Activated naive CD8-positive, alpha-beta T cell treated with anti-CD3 and anti-CD28 coated beads, Interleukin-2, amount 50 U/mL, for 16 hours (primary cell): ENCODE measurements around the gene ZMYND8.
"Not testable (repeated sequence)": the region's sequence is repeated elsewhere in the genome, so short reads cannot be mapped to it uniquely, and the experiment has no call there.

Experiments used
- DNase-seq: peaks from one replicate; pipeline ENCODE4 v3.0.0-alpha.2; 2020; ENCODE audit warnings: low read depth, low spot score

ZMYND8 gene

DNA sequence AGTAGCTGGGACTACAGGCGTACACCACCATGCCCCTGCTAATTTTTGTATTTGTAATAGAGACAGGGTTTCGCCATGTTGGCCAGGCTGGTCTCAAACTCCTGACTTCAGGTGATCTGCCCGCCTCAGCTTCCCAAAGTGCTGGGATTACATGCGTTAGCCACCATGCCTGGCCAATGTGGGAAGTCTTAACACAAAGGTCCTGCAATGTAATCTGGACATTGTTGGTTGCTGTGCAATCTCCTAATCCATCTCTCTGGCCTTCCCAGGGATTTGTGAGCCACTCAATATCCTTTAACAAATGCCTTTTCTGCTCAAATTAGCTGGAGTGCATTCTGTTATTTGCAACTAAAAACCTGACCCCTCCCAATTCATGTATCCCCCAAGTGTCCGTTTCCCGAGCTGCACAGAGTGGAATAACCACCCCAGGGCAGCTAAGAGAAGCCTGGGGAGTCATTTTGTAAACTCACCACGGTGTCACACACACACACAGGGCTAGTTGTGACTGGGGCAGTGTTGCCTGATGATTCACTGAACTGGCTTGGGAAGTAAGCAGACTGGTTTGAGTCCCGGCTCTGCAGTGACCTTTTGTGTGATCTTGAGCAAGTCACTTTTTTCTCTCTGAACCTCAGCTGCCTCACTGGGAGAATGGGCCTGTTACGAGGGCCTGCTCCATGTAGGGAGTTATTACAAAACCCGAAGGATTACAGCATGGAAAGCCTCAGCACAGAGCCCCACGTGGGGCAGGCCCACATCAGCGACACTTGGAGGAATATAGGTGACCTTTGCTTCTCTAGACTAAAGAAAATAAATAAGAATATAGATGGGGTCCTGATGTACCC, 152.3 kb downstream of the ZMYND8 start:
- DNase-seq: no peak

DNA sequence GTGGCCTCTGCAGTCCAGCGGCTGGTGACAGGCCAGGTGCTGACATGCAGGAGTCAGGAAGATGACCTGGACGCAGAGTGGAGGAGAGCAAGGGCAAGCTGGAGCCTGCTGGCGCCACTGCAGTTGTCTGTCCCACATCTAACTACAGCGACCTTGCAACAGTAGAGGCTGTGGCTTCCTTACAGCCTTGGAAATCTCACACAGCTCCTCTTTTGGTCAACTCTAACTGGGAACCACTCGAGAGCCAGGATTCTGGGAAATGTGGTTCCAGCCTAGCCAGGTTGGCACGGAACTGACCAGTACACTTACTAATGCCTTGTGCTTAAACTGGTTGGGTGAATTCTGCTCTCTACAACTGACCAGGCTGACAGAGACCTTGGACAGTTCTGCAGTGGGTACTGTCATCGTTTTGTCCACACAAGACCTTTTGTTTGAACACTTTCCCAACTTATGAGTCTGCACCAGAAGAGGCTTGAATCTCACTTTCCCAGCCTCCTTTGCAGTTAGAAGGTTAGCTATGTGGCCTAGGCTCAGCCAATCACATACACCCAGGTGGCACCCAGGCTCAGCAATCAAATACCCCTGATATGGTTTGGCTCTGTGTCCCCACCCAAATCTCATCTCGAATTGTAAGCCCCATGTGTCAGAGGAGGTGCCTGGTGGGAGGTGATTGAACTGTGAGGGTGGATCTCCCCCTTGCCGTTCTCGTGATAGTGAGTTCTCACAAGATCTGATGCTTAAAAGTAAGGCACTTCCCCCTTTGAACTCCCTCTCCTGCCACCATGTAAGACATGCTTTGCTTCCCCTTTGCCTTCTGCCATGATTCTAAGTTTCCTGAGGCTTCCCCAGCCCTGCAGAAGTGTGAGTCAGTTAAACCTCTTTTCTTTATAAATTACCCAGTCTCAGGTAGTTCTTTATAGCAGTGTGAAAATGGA, 153.5 kb downstream of the ZMYND8 start:
- DNase-seq: no peak

DNA sequence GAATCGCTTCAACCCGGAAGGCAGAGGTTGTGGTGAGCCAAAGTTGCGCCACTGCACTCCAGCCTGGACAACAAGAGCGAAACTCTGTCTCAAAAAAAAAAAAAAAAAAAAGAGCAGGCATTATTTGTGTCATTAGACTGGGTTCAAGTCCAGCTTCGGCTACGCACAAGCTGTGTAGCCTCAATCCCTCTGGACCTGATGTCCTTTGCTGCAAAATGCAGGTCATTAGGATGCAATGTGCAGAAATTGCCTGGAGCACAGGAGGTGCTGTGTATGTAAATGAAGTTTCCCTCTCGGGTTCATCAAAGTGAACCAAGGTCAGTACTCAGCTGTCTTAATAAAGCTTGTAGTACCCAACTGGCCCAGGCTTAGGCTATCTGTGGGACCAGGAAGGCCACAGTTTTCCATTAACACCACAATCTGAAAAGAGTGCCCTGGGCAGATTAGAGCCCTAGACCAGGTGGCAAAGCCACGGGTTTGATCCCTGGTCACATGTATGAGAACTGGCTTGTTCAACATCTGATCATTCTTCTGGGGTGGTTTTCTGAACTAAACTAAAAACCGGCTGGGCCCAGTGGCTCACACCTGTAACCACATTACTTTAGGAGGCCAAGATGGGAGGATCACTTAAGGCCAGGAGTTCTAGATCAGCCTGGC, 155.3 kb downstream of the ZMYND8 start:
- no peak for DNase-seq

DNA sequence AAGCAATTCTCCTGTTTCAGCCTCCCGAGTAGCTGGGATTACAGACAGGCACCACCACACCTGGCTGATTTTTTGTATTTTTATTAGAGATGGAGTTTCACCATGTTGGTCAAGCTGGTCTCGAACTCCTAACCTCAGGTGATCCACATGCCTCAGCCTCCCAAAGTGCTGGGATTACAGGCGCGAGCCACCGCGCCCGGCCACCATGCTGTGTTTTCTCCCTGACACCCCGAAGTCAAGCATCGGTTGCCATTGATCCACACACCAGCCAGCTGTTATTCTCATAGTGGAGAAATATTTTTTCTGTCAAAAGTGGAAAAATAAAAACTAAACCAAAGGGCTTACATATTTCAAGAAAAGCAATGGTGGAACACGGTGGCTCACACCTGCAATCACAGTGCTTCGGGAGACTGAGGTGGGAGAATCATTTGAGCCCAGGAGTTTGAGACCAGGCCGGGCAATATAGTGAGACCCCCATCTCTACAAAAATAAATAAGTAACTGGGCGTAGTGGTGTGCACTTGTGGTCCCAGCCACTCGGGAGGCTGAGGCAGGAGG, 157.4 kb downstream of the ZMYND8 start:
- no peak for DNase-seq

DNA sequence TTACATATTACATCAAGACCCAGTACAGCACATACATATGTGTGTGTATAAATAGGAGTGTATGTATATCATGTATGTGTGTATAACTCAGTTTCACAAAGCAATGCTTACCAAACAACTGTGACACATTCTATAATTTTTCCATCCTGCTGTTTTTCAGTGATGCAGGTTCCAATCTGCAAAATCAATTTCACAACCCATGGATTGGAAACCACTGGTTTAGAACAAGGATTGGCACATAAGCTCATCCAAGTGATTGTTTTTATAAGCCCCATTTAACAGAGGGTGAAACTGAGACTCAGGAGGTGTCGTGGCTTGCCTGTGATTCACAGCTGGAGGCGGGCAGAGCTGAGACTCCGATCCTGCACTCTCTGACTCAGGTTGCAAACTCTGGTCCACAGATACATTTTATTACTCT, 158.2 kb downstream of the ZMYND8 start:
- no peak for DNase-seq

DNA sequence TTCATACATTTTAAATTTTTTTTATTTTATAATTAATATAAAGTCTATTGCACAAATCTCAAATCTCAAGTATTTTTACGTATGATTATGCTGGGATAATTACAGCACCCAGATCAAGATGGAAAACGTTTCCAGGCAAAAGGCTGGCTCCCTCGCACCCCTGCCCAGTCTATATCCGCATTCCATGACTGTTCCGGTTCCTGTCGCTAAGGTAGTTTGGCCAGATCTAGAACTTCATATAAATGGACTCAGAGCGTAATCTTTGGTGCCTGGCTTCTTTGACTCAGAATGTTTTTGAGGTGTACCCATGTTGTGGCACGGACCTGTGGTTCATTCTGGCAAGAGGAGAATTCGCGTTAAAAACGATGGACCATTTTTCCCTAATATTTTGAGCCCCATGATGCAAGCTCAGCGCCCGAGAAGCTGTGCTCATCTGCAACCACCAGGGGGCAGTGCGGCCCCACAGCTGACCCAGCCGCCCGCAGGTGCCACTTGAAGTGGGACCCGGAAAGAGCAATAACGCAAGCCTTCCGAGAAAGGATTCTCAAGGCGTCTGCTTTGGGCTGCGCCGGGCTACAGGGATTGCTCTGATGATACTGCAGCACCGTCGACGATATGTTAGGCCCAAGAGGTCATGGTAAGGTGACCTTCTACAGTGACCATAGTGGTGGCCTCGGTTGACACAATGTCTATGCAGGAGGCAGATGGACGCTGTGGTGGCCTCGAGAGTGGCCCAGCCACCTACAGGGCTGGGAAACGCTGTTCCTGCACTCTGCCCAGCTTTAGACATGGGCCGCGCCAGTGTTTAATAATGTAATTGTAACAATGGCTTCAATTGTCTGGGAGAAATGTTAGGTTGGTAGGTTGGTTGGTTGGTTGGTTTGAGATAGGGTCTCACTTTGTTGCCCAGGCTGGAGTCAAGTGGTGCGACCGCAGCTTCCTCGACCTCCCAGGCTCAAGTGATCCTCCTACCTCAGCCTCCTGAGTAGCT, 160.1 kb downstream of the ZMYND8 start:
- DNase-seq: peak; percentile 56

DNA sequence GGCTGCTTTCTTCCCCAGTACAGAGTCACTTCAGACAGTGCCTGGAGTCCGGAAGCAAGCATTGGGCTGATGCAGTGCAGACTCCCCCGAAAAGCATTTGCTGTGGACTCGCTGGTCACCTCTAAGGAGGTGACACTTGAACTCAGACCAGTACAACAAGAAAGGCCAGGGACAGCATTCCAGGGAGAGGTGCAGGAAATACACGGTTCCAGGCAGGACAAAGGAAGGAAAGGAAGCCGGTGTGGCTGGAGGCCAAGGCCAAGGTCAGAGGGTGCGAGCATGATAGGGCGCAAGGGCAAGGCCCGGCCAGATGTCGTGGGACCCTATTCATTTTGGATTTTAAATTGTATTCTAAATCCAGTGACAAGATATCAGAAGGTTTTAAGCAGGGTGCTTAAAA, 160.9 kb downstream of the ZMYND8 start:
- no peak for DNase-seq

DNA sequence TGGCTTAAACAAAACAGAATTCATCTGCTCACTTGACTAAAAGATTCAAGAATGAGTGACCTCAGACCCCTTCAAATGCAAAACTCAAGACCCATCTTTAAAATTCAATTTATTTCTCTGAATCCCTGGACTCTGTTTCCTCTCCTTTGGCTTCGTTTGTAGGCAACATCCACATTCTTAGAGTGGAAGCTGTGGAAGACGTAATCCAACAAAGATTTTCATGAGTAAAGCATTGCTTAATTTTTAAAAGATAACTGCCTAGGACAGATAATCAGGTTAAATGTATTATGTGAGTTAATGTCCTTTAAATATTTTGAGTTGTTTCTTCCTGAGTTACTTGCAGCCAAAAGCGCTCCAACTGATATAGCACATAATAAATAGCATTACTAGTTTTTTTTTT, 164.5 kb downstream of the ZMYND8 start:
- DNase-seq: no peak

DNA sequence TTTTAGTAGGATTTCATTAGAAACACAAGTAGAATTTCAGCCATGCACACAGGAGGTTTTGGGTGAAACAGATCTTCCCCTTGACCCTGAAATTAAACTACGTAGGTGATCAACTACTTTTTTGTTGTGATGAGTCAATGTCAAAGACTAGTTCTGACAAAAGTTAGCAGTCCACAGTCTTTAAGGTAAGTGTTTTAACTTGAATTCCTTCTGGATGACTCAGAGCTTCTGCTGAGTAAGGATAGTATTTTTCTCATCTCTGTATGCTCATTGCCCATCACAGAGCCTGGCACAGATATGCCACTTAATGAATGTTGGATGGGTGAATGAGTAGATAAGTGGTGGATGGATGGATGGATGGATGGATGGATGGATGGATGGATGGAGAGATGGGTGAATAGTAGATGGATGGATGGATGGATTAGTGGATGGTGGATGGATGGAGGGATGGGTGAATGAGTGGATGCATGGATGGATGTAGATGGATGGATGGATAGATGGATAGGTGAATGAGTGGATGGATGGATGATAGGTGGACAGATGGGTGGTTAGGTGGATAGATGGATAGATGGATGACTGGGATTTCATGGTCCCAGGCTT, 165.3 kb downstream of the ZMYND8 start:
- no peak for DNase-seq

DNA sequence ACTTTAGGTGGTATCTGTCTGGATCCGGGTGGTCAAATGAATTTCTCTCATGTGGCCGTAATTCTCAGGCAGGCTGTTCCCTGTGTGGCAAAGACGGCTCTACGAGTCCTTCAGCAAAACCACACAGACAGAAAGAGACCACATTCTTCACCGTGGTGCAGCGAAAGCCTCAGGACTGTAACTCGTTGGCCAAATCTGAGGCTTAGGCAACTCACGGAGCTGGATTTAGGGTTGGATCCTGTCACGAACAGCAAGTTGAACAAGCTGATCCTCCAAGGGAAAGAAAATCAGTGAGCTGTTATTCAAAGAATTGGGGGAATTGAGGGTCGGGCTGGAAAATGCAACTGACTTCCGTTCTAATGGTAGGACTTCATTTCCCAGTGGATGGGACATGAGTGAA, 167.4 kb downstream of the ZMYND8 start:
- no peak for DNase-seq

DNA sequence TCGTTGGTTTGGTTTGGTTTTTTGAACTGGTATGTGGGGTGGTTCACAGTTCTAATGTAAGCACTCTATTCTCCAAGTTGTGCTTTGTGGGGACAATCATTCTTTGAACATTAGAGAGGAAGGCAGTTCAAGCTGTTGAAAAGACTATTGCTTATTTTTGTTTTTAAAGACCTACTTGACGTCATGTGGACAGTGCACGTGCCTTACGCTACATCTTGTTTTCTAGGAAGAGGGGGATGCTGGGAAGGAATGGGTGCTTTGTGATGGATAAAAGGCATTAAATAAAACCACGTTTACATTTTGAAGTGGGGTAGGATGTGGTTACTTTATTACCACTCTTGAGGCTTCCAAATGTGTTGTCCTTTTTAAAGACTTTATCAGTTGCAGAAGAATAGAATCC, 168.0 kb downstream of the ZMYND8 start:
- no peak for DNase-seq

DNA sequence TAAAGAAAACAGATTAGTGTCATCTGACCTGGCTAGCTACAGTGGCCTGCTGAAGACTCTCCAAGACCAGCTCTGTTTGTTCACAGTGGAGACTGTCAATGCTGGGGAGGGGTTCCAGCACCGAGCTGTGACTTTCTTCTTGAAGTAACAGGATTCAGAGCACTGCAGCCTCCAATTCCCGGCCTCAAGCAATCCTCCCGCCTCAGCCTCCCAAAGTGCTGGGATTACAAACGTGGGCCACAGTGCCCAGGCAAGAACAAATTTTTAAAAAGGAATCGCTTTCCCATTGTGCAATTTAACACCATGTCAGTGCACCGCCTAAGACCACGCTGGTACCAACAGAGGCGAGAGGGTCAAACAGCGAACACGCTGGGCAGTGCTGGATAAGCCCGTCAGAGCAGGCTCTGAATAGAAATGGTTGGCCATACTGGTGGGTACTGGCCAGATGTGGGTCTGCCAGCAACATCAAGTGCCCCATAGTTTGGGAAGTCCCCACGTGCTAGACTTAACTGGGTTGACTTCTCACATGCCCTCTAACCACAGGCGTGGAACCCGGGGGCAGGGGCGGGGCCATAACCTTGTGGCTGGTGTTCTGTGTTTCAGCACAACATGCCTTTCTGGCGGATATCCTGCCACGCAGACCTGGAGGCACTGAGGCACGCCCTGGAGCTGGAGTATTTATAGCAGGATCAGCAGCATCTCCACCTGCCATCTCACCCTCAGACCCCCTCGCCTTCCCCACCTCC, 168.9 kb downstream of the ZMYND8 start:
- DNase-seq: no peak

DNA sequence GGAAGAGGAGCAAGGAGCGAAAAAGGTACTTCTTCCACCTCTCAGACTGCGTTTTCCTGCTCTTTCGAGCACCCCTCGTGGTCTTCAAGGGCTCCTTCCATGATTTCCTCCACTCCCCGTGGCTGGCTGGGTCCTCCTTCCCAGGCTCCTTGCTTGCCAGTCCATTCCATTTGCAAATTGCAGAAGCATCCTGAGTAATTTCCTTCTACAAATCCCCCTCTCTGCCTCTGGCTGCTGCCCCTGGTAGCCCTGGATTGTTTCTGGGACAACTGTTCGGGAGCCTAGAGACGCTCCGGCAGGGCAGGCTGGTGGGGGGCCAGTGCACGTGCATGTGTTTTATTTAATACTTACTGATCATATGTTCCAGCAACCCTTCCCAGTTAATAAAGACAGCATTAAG, 173.1 kb downstream of the ZMYND8 start:
- DNase-seq: no peak

DNA sequence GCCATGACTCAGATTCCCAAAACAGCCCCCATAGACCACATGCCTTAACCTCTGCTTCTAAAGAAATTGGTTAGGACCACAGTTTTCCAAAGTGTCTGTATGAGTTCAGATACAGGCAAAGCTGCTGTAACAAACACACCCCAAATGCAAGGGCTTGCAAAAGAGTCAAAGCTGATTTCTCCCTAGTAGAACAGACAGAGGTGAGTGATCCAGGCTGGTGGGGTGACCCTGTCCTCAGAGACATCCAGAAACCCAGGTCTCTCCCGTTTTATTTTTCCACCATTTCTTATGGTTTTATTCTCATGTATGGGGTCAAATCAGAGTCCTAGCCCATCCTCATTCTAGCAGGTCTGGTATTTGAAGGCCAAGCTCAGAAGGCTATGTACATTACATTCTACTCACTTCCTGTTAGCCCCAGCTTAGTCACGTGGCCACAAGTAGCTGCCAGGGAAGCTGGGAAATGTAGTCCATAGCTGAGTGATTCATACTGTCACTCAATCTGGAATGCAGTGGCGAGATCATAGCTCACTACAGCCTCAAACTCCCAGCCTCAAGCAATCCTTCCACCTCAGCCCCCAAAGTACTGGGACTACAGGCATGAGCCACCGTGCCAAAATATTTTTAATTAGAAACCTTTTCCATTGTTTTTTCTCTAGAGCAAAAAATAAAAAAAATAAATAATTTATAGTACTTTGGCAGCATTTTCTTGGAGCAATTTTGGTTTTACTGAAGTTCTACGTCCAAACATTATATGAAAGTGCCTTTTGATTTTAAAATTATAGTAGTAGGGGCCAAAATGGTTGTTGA, 175.2 kb downstream of the ZMYND8 start:
- no peak for DNase-seq

DNA sequence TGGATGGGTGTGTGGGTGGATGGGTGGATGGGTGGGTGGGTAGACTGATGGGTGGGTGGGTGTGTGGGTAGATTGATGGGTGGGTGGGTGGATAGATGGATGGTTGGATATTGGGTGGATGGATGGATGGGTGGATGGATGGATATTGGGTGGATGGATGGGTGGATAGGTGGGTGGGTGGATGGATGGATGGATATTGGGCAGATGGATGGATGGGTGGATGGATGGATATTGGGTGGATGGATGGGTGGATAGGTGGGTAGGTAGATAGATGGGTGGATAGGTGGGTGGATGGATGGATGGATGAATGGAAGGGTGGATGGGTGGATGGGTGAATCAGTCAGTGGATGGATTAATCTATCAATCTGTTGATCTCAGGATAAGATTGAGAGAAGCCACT, 177.2 kb downstream of the ZMYND8 start:
- DNase-seq: no peak

DNA sequence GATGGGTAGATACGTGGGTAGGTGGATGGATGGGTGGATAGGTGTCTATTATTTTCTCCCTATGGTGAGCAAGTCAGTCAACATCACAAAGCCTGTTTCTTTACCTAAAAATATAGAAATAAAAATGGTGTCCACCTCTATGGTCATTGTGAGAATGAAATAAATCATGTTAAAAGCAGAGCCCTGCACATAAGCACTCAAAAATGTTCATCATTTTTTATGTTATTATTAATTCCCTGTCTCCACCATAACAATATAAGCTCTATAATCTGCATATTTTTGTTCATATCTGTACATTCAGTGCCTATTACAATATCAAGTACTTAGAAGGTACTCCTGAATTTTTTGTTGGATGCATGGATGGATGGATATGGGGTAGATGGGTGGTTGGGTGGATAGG, 177.6 kb downstream of the ZMYND8 start:
- no peak for DNase-seq

DNA sequence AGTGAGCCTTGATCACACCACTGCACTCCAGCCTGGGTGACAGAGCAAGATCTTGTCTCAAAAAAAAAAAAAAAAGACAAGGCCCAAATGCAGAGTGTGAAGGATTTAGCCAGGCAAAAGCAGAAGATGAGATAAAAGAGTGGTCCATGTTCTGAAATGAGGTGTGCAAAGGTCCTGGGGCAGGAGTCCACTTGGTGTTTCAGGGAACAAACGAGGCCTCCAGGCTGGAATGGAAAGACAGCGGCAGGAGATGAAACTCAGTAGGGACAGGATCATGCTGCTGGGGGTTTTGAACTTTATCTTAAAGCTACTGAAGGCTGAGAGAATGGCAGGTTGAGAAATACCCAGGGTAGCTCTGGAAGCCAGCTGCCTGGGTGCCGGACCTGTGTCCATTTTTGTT, 178.2 kb downstream of the ZMYND8 start:
- DNase-seq: no peak

DNA sequence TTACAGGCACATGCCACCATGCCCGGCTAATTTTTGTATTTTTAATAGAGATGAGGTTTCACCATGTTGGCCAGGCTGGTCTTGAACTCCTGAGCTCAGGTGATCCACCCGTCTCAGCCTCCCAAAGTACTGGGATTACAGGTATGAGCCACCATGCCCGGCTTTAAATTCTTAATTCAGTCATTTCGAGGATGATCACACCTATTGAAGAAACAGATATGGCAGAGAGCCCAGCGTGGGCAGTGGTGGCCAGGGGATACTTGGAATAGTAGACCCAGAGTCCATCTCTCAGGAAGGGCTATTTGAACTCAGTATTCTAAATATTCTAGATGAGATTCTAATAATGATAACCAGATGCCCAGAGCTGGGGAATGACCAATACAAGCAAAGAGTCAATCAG, 180.3 kb downstream of the ZMYND8 start:
- not testable (repeated sequence) for DNase-seq

DNA sequence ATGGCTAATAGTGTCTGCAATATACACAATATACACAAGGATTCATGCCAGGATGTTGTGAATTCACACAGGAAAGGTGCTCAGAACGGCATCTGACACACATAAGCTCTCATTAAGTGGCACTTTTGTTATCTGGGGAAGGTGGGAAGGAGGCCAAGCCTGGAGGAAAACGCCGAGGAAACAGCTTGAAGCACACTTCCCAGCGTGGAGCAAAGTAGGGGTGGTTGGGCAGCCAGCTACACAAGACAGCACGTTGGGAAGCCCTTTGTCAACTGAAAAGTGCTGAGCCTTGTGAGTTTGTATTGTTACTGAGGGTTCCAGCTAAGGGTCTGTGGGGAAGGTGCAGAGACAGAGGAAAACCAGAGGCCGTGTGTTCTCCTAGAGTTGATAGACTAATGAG, 181.0 kb downstream of the ZMYND8 start:
- DNase-seq: no peak
